ENCODE measurements around the gene IRX5.

GRCh38 chr16:54890381-54890780 is 40.3 kb upstream of the IRX5 start:
- TF ChIP-seq CTCF (IDR thresholded peaks at IDR 0.05 in 8 of 11, conservative IDR thresholded peaks at IDR 0.05 in 3 of 11) (no peak), POLR2A (IDR thresholded peaks at IDR 0.05) (no peak)

Data from spleen (tissue), 7 donors.